K562 treated with DMSO at 1 percent for 4 hours (cell line): ENCODE measurements around the gene ZXDC. TPM values are rescaled to one million over a fixed set of nuclear protein-coding genes. Genes with fewer than 3 reads are reported as not detected.

ENCODE experiments used
- total RNA-seq: library from RNA; unstranded; fragments of 300-600 nt; gene quantifications from 2 replicates; pipeline ENCODE4 v1.2.3, GENCODE V29; 2022; ENCODE audit not compliant: insufficient read depth

ZXDC gene, protein sequence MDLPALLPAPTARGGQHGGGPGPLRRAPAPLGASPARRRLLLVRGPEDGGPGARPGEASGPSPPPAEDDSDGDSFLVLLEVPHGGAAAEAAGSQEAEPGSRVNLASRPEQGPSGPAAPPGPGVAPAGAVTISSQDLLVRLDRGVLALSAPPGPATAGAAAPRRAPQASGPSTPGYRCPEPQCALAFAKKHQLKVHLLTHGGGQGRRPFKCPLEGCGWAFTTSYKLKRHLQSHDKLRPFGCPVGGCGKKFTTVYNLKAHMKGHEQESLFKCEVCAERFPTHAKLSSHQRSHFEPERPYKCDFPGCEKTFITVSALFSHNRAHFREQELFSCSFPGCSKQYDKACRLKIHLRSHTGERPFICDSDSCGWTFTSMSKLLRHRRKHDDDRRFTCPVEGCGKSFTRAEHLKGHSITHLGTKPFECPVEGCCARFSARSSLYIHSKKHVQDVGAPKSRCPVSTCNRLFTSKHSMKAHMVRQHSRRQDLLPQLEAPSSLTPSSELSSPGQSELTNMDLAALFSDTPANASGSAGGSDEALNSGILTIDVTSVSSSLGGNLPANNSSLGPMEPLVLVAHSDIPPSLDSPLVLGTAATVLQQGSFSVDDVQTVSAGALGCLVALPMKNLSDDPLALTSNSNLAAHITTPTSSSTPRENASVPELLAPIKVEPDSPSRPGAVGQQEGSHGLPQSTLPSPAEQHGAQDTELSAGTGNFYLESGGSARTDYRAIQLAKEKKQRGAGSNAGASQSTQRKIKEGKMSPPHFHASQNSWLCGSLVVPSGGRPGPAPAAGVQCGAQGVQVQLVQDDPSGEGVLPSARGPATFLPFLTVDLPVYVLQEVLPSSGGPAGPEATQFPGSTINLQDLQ
- 16.8 and 19.0 TPM in 2 replicates for total RNA-seq

DNA sequence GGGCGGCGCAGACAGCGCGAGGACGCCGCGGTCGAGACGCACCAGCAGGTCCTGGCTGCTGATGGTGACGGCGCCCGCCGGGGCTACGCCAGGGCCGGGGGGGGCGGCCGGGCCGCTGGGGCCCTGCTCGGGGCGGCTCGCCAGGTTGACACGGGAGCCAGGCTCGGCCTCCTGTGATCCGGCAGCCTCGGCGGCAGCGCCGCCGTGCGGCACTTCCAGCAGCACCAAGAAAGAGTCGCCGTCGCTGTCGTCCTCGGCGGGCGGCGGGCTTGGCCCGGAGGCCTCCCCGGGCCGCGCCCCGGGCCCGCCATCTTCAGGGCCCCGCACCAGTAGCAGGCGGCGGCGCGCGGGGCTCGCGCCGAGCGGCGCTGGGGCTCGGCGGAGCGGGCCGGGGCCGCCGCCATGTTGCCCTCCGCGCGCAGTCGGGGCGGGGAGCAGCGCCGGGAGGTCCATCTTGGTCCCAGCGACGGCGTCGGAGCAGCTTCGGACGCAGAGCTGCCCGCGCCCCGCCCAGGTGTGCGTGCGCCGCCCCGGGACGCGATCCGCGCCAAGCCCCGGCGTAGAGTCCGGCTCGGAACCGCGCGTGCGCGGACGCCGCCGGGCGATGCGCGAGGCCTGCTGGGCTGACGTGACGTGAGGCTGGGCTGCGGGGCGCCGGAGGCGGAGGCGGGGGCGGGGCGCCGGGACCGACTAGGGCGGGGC lies at the start of gene ZXDC:
TSS of gene ZXDC (minus strand) at position 479 of the 702 bp plus-strand sequence. CDS start at position 453, 26 bp downstream.

DNA sequence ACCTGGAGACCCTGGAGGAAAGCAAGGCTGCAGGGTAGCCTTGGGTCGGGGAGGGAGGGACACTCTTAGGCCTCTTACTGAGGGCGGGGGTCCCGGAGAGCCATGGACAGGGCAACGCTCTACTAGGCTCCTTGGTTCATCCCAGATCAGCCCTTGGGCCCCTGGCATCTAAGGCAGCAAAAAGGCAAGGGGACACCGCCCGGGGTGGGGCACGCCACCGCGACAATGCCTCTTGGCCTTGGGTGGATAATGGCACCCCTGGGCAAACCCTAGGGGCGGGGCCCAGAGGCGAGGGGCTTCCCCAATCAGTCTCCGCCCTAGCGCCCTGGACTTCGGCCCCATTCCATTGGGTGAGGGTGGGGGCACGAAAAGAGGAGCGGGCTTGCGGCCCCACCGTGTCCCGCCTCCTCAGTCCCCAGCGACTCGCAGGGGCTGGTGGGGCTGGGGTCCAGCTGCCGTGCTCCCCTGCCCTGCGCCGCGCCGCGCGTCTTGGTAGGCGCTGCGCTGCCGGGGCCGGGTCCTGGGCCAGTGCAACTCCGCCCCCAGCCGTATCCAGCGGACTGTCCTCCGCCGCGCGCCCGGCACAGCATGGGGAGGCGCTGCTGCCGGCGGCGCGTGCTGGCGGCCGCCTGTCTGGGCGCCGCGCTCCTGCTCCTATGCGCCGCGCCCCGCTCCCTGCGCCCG lies 48.2 kb upstream of the ZXDC start, which contains the start of gene CHST13:
TSS of gene CHST13 (plus strand) at position 411 of the 684 bp plus-strand sequence. CDS start at position 589, 178 bp downstream.

DNA sequence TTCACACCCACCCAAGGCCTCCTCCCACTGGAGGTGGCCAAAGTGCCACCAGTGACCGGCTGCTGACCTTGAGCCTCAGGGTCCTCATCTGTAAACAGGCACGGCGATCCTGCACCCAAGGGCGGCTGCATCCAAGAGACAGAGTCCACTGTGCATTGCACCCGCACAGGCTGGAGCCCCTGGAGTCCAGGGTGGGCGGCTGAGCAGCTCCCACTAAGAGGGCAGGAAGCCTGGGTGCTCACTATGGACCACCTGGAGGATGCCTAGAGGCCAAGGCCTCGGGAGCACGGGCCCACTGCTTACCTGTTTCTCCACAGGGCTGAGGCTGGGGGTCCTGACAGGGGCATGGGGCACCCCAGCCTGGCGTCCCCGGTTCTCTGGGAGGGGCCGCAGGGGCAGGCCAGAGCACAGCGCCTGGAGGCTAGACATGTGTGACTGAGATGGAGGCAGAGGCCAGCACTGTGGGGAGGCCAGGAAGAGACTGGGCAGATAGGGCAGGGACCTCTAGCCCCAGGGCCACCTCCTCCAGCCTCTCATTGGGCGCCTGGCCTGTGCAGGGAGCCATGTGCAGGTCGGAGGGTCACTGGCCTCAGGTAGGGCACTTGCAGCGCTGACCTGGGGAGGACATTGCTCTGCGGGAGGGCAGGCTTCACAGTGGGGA lies 41.7 kb upstream of the ZXDC start, which contains the start of gene UROC1:
TSS of gene UROC1 (minus strand) at position 483 of the 661 bp plus-strand sequence. CDS start at position 429, 54 bp downstream.

DNA sequence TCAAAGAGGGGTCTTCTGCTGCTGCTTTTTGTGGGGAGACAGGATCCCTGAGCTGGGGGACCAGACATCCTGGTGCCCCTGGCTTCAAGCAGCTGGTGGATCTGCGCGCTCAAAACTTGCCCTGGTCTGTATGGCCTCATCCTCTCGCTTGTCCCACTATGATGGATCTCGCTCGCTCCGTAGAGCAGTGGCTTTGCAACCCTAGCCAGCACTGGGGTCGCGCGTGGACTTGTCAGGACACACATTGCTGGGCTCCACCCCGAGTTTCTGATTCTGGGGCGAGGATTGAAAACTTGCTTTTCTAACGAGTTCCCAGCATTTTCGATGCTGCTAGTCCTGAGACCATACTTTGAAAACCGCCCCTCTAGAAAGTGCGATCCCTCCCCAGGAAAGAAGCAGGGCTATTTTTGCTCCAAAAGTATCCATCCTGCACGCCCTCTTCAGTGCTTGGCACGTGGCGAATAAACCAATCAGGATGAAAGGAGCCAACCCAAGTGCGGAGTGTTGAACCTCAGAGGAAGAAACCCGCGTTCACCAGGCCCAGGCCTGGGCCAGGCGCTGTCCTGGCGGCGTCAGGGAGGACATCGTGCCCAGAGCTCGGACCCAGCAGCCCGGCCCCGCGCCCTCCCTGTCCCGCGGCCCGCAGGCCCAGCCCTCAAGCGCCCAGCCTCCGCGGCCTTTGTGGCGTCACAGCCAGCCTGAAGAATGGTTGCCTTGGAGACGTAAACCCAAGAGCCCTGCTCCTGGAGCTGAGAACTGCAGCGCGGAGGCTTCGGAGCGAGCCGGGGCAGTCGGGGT lies 81.3 kb downstream of the ZXDC start, which contains the start of gene CFAP100:
TSS of gene CFAP100 (plus strand) at position 731 of the 798 bp plus-strand sequence. CDS start 1,092 bp downstream, outside the sequence.

Other genes with a start within 250 kb of the ZXDC start
- gene KLF15, start 118.5 kb downstream of the ZXDC start, total RNA-seq: 0.39 TPM in 1 of 2 replicates, not detected in the other
- gene CFAP100, start 81.0 kb downstream of the ZXDC start, total RNA-seq: not detected in 2 replicates
- not detected in 2 replicates for gene UROC1, start 41.9 kb upstream of the ZXDC start, total RNA-seq
- gene CHST13, start 48.3 kb upstream of the ZXDC start, total RNA-seq: not detected in 2 replicates
- not detected in 2 replicates for gene C3orf22, start 83.0 kb upstream of the ZXDC start, total RNA-seq
- gene TXNRD3, start 179.2 kb upstream of the ZXDC start, total RNA-seq: 0.82 and 1.4 TPM in 2 replicates
- 218 and 268 TPM in 2 replicates for gene CHCHD6, start 228.3 kb upstream of the ZXDC start, total RNA-seq